HG02840 (cell line): Measurements from ENCODE around the gene LHPP.
A peak's percentile ranks its signal among the peaks of the same experiment; 100 is the strongest.
"Not testable (repeated sequence)": the region's sequence is repeated elsewhere in the genome, so short reads cannot be mapped to it uniquely, and the experiment has no call there.

Experiments used
- ATAC-seq: cut with Tn5 transposase; IDR thresholded peaks from one replicate; pipeline ENCODE4 v1.9.1; 2021; ENCODE audit warnings: mild to moderate bottlenecking, moderate library complexity, moderate number of reproducible peaks; ENCODE audit not compliant: unreplicated experiment, low FRiP score

LHPP gene

DNA sequence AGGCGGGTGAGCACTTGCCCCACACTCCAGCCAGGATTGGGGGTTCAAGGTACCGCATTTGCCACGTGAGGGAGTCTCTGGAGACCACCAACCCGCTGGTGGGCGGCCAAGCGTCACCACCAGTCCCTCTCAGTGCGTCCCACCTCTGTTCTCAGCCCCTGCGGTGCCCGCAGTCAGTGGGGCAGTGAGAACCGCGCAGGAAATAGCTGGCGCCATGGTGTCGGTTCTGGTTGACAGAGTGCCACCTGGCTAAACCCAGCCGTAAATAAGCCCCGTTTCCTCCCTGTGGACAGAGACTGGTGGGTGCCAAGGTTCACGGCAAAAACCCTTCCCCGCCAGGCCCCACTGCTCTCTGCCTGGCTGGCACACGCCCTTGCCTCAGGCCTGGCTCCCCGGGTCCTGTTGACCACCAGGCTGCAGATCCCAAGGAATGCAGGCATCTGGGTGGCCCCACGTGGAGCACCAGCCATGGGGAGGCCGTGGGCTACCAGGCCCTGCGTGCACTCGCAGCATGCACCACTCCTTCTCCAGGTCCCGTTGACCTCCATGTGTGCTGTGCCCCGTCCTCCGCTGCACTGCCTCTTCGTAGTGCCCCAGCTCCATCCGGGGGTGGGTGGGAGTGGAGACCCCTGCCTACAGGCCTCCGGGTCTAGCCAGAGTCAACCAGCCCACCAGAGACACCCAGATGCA is 140.0 kb downstream of the LHPP start:
- ATAC-seq = no peak

DNA sequence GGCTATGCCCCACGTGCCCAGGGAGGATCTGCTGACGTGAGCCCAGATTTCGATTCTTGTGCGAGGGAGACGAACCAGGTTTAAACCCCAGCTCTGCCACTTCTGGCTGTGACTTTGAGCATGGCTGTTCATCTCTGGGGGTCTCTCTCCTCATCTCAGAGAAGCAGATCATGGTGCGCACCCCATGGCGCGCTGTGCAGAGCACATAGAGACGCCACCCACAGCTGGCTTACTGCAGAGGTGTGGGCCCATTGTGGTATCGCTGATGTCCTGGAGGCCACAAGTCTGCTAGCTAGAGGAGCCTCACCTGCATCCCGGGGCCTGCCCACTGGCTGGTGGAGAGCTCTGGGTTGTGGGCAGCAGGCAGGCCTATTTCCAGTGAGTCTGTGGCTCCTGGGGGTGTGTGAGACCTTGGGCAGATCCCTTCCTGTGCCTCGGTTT is 140.5 kb downstream of the LHPP start:
- no peak for ATAC-seq

DNA sequence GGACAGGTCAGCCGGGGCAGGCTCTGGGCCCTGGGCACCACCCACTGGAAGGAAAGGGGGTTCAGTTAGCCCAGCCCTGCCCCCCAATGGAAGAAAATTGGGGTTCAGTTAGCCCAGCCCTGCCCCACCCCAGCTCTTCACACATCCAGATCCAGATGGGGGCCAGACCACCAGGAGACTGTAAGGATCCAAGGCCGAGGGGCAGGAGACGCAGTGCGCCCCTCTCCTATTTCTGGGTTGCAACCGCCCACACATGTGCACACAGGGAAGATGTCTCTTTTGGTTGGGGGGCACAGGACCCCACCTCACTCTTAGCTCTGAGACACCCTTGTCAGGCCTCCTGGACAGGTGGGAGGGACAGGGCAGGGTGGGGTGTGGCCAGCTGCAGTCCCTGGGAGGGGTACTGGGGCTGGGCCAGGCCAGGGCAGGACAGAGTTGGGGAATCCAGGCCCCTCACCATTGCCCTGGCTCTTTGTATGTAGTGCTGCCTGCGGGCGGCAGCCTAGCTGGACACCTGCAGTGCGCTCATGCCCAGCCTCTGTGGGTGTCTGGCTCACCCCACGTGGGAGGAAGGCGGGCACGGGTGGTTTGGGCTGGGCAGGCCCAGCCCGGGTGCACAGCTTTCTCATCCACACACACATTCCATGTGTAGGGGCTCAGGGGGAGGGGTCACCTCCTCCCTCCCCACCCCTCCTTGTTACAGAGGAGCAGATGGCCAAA is 141.2 kb downstream of the LHPP start:
- no peak for ATAC-seq

DNA sequence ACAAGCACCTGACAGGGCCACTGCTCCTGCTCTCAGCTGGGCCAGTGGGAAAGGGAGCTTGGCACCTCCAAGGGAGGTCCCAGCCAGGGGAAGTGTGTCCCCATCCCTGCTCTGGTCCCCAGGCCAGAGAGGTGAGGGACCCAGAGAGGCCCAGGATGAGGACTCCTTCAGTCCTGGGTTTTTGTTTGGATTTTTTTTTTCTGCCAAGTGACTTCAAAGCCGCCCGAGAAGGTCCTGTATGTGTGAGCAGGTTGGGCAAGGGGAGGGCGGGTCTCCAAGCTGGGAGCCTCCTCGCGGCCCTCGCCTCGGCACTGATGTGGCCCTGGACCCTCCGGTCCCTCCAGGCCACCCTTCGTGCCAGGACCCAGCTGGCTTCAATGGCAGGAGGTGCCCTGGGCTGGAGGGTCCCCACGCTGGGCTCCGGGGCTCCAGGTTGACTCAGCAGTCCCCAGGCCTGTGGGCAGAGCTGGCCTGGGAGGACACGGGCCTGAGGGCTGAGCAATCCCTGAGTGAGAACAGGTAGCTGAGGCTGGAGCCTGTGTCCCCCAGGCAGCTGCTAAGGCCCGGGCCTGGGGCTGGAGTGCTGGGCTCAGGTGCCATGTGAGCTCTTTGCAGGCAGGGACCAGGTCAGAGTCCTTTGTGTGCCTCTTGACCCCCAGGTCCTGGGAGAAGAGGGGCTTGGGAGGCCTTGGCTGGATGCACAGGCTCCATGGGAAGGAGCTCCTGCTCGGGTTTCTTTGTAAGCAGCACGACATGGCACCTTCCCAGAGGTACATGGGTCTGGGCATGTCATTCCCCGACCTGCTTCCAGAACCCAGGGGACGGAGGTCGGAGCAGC is 142.0 kb downstream of the LHPP start:
- no peak for ATAC-seq

DNA sequence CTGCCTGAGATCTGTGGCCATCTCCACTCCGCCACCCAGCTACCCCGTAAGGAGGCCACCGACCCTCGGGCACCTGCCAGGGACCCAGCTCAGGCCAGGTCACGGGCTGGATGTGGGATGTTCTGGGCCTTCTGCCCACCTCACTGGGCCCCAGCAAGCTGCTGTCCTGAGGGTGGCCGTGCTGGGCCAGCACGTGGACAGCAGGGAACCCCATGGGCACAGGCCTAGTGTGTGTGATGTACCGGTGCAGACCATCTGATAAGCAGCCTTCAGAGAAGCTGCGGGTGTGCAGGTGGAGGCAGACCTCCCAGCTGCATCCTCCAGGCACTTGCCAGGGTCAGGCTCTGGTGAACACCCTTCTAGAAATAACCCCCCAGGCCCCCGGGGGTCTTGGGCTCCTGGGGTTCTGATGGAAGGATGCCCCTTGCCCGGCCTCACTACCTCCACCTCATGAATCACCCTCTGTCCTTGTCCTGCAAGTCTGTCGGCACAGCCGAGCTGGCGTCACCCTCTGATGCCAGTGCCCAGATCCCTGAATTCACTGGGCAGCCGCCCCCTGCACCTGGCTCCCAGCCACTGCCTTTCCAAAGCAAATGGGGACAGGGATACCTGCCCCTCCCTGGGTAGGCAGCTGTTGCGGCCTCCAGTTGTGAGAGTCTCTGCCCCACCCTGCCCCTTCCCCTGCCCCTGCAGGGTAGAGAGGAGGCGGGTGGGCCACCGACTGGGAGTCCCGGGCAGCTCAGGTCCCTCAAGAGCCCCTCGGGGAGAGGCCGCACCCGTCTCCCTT is 142.8 kb downstream of the LHPP start:
- ATAC-seq = no peak

DNA sequence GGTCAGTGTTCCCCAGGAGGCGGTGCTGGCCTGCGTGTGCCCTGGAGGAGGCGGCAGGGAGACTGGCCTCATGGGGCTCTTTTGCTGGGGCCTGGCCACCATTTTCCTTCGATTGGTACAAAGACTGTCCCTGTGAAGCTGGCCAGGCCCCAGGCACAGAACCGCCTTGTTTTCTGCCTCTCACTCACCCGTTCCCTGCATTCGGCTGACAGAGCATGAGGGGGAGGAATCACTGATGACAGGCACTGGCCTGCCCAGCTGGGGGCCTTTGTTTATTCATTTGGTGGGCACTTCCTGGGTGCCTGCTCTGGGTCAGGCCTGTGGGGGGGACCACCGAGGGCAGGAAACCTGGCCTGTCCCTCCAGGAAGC is 143.4 kb downstream of the LHPP start:
- ATAC-seq = no peak

DNA sequence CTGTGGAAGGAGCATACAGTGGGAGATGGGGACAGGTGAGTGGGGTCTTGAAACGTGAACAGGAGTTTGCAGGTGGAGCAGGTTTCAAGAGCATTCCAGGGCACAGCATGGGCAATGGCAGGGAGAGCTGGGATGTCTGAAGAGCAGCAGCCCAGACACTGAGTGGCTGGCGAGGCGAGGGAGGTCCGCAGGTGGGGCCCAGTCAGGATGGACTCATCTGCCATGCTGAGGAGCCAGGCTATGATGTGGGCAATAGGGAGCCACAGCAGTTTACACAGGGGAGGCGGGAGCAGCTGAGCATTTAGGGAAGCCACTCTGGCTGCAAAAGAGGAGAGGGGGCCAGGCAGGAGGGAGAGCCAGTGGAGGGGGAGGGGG is 143.8 kb downstream of the LHPP start:
- no peak for ATAC-seq

DNA sequence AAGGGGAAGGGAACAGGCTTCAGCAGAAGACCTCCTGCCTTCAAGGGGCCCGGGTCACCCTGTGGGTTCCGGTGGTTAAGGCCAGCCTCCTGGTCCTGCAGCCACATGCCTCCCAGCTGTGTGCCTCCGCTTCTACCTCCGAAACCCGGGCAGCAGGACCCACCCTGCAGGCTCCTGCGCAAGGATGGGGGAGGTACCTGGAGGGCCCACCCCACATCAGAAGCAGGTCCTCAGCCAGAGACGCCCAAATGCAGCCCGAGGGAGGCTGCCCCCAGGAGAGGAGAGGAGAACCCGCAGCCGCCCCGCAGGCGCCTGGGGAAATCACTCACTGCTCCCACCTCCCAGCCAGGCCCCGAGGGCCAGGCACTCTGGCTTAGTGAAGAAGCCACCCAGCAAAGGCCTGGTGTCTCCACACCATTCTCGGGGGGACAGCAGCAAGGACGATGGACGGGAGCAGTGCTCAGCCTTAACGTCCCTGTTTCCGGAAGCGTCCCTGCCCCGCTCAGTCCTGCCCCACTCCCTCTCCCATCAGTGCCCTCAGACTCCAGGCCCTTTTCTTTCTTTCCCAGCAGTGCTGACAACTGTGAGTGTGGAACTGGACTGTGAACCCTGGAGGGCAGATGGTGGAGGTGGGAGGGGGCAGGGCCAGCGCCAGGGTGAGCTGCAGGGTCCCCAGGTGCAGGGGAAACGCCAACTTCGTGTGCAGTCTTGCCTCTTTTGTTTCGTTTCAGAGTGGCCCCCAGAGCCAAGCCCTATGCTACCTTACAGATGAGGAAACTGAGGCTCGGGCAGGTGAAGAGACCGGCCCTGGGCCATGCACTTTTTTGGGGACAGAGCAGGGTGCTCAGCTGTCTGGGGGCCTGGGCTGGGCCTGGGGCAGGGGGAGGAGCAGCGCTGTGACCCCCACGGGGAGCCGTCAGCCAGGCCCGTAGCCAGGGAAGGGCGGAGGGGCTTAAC is 144.5 kb downstream of the LHPP start:
- no peak for ATAC-seq

DNA sequence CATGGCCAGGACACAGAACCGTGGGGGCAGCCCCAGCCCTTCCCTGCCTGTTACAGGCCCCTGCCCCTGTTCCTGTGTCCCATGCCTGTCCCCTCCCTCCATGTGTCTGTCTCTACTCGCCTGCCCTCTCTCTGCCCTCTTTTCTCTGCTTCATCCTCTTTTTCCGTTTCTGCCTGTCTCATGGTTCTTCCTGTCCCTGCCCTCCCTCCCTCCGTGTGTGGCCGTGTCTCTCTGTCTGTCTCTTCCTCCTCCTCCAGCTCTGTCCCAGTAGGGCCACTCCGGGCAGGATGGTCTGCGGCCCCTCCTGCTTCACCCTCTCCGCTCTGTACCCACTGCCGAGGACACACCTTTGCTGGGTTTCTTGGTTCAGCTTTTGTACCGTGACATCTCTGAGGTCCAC is 145.2 kb downstream of the LHPP start:
- ATAC-seq = no peak

DNA sequence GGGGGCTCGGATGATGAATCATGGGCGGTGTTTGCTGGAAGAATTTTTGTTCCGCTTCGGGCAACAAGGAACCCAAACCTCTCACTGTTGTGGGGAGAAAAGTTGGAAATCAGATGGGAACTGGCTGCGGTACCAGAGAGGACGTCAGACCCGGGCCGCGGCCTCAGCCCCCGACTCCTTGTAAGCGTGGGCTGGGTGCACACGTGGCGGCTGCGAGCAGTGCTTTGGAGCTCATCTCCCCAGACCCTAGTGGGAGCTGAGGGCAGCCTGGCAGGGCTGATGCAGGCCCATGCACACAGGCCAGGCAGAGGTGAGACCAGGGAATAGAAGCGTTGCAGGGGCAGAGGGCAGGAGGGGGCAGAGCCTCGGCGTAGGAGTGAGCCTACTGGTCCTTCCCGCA is 146.1 kb downstream of the LHPP start:
- ATAC-seq = no peak

DNA sequence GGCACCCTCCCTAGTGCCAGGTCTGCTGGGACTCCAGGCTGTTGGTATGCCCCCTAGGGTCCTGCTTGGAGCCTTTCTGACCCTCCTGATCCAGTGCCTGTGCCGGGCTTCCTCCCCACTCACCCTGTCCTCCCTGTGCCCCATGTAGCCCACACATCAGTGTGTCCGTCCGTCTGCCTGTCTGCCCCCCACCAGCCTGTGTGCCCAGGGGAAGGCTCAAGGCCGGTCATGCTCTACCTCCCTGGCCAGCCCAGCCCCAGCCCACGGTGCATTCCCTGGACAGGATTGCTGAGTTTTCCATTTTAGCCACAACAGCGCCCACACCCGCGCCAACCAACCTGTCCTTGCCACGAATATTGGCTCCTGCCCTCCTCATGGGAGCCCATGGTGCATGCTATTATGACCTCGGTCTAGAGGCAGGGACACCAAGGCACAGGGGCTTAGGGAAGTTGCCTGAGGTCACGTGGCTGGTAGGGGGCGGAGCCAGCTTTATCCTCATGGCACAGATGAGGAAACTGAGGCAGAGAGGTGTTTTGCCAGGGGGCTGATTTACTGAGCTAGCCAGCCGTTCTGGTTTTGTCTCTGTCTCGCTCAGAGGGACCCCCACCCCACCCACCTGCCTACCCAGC is 146.6 kb downstream of the LHPP start:
- no peak for ATAC-seq

DNA sequence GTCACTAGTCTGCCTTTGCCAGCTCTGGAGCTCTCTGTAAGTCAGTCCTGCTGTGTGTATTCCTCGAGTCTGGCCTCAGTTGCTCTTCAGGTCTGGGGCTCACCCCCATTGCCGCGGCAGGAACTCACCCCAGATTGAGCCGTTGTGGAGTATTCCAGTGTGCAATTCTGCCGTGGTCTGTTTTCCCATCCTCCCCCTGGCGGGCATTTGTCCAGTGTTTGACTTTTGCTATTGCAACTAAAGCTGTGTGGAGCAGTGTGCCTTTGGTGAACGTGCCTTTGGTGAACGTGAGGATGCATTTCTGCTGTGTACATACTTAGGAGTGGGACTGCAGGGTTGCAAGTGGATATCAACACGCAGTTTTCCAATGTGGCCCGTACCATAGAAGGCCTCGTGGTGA is 148.1 kb downstream of the LHPP start:
- no peak for ATAC-seq

DNA sequence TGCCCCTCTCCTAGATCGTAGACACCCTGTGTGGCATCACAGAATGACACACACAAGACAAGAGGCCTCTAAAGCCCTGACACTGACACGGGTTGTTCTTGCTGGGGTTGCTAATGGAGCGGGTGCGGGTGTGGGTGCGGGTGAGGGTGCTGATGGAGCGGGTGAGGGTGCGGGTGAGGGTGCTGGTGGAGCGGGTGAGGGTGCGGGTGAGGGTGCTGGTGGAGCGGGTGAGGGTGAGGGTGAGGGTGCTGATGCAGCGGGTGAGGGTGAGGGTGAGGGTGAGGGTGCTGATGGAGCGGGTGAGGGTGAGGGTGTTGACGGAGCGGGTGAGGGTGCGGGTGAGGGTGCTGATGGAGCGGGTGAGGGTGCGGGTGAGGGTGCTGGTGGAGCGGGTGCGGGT is 148.6 kb downstream of the LHPP start:
- not testable (repeated sequence) for ATAC-seq

DNA sequence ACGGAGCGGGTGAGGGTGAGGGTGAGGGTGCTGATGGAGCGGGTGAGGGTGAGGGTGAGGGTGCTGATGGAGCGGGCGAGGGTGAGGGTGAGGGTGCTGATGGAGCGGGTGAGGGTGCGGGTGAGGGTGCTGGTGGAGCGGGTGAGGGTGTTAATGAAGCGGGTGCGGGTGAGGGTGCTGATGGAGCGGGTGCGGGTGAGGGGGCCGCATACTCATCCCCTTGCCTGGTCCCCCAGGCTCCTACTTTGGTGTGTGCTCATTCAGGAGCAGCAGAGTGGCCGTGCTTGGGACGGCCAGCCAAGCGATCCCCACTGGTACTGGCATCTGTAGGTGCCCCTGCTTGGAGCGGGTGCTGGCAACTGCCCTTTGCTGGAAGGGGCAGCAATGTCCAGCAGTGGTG is 149.2 kb downstream of the LHPP start:
- ATAC-seq = not testable (repeated sequence)

DNA sequence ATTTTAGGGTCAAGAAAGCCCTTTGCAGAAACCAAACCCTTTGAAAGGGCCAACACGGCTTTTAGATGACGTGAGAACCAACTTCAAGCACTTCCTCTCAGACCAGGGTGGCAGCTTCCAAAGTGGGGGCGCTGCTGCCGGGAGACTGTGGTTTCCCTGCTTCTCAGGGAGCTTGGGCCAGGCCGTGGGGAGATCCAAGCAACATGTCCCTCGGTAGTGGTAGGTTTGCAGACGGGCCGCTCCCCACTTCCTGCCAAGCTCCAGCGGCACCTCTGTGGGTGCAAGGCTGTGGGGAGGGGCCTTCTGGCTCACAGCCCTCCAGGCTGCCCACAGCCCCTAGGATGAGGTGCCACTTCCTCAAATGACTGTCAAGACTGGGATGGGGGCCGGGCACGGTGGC is 150.1 kb downstream of the LHPP start:
- no peak for ATAC-seq

DNA sequence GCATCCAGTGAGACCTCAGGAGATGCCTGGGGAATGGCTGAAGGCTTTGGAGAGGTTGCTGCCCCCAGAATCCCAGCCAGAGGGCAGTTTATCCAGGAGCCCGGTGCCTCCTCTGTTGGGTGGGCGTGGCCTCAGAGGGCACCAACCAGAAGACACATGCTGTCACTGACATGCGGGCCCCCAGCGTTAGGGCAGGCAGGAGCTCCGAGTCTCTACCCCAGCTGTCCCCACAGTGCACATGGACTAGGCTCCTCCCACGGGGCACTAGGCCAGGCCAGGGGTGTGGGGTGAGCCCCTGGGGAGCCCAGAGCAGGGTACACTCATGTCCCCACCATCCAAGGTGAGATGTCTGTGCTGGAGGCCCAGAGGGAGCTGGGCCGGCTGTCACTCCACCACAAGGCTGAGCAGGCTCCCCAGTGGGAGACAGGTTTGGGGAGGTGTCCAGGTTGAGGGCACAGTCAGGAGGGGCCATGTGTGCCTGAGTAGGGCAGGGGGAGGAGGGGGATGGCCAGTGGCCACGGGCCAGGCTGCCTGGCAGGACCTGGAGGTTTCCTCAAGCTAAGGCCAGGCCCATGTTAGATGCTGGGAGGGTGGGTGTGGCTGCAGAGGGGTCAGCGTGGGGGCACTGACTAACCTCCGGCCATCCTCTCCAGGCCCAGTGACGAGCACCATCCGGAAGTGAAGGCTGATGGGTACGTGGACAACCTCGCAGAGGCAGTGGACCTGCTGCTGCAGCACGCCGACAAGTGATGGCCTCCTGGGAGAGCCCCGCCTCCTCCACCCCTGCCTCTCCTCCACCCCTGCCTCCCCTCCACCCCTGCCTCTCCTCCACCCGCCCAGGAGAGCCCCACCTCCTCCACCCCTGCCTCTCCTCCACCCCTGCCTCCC is 151.2 kb downstream of the LHPP start:
- no peak for ATAC-seq

DNA sequence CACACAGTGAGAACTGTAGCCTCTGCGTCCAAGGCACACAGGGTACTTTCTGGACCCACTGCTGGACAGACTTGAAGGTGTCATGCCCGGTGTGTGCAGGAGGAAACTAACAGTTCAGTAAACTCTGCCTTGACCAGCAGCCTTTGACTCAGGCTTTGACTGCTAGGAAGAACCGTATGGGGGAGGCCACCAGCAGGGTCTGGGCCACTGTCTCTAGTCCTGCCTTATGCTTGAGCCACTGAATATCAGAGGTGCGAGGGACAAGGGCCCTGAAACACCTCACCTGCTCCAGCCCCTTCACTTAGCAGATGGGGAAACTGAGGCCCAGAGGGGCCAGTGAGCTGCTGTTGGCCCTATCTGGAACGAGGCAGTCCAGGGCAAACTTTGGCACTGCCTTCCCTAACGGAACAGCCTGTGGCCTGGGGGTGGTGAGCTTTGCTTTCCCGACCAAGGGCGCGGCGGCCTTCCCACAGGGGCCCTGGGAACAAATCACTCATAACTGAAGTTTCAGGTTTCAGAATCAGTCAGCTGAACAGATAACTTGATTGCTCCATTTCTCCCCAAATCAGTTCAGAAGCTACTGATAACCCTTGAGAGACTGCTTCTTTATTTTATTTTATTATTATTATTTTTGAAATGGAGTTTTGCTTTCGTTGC is 152.5 kb downstream of the LHPP start:
- peak; percentile 49 for ATAC-seq

DNA sequence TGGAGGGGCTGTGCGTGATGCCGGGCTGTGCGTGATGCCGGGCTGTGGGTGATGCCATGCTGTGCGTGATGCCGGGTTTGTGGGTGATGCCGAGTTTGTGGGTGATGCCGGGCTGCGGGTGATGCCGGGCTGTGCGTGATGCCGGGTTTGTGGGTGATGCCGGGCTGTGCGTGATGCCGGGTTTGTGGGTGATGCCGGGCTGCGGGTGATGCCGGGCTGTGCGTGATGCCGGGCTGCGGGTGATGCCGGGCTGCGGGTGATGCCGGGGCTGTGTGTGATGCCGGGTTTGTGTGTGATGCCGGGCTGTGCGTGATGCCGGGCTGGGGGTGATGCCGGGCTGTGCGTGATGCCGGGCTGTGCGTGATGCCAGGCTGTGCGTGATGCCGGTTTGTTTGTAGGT is 153.6 kb downstream of the LHPP start:
- no peak for ATAC-seq
